SK-N-MC (cell line): ENCODE results near the gene BLID.

Source experiments
- EZH2 ChIP-seq: fragments of 200-600 bp; sonication (generic); IDR thresholded peaks from one replicate; pipeline ENCODE4 v1.6.1; 2017; ENCODE audit warnings: antibody characterized with exemption
- POLR2AphosphoS5 ChIP-seq: IDR thresholded peaks from 2 replicates; pipeline ENCODE4 v1.6.1; 2012; ENCODE audit warnings: mild to moderate bottlenecking, low read depth, low read length, borderline replicate concordance

DNA sequence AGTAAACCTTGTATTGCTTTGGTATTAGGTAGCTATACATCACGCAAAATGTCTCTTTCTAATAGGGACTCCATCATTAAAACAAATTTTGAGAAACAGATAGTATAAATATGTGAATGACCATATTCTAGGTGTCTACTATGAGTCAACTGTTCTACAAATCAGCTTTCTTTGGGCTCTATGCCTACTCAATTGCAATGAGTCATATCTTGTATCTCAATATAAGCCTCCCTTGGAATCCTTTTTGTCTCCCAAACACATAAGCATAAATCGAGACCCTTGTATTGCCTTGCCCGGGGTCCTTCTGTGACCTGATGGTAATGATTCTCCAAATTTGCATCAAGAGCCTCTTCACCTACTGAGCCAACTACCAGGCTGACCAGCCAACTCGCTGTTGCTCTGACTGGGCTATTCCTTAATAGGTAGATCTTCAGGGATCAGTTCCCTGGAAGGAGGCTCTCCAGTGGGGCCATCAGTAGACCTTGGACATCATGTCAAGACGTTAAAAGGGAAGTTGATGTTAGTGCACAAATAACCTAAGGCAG, 22.2 kb downstream of the BLID start:
- TF ChIP-seq POLR2AphosphoS5, result no peak
- TF ChIP-seq EZH2, result no peak
